Sigmoid colon (tissue), 7 donors: ENCODE data around the gene SLC13A1. TPM values are rescaled to one million over a fixed set of nuclear protein-coding genes. Genes with fewer than 3 reads are reported as not detected.

ENCODE experiments used
- DNase-seq: peaks from one replicate; pipeline ENCODE4 v3.0.0-alpha.2; 2019
- H3K27ac ChIP-seq, 4 donors: fragments of 200-600 bp; sonication (generic); one replicate each; pipeline ENCODE4 v1.5.1; 2016 to 2019; ENCODE audit warnings: mild to moderate bottlenecking in 1 of 4
- H3K27me3 ChIP-seq, 3 donors: fragments of 200-600 bp; sonication (generic); one replicate each; pipeline ENCODE4 v1.5.1; 2019; ENCODE audit warnings: mild to moderate bottlenecking in 1 of 3
- H3K36me3 ChIP-seq, 4 donors: fragments of 200-600 bp; sonication (generic); one replicate each; pipeline ENCODE4 v1.5.1; 2016 to 2019
- H3K4me1 ChIP-seq, 4 donors: fragments of 200-600 bp; sonication (generic); one replicate each; pipeline ENCODE4 v1.5.1; 2017 to 2019
- H3K4me3 ChIP-seq, 4 donors: fragments of 200-600 bp; sonication (generic); one replicate each; pipeline ENCODE4 v1.5.1; 2017 to 2019; ENCODE audit warnings: mild to moderate bottlenecking in 2 of 4, moderate library complexity in 1 of 4
- H3K9me3 ChIP-seq, 4 donors: fragments of 200-600 bp in 3 of 4; sonication (generic) in 3 of 4; one replicate each; pipeline versions ENCODE4 v1.5.1 to v1.6.1; 2013 to 2019
- CTCF ChIP-seq, 4 experiments: fragments of 450-650 bp in 3 of 4; fragments of 200-600 bp in 1 of 4; IDR thresholded peaks; one replicate each; pipeline ENCODE4 v1.5.1; 2016 to 2019; ENCODE audit warnings: antibody characterized with exemption in 4 of 4, mild to moderate bottlenecking in 3 of 4, moderate library complexity in 2 of 4
- EP300 ChIP-seq, 4 donors: sonication (generic); formaldehyde crosslinking; IDR thresholded peaks; one replicate each; pipeline ENCODE4 v1.6.1; 2017; ENCODE audit warnings: antibody characterized with exemption in 4 of 4
- POLR2A ChIP-seq, 2 donors: fragments of 450-650 bp; IDR thresholded peaks; one replicate each; pipeline ENCODE4 v1.6.1; 2016; ENCODE audit warnings: antibody characterized with exemption in 2 of 2, mild to moderate bottlenecking in 2 of 2, moderate library complexity in 2 of 2
- POLR2AphosphoS5 ChIP-seq, 4 donors: sonication (generic); formaldehyde crosslinking; IDR thresholded peaks; one replicate each; pipeline ENCODE4 v1.6.1; 2017; ENCODE audit warnings: antibody characterized with exemption in 4 of 4
- WGBS, 2 donors: extraction: QIAGEN DNeasy Blood & Tissue Kit; methylation state at CpG; one replicate each; pipeline ENCODE4 v1.1.7; 2013; 5-methylcytosine and 5-hydroxymethylcytosine counted together
- intact Hi-C: fragments of 100-400 bp; cut with DNase I; formaldehyde crosslinking; loops from one replicate; pipeline ENCODE4 v1.15.1; 2023
- polyA plus RNA-seq, 3 donors: library from polyadenylated mRNA; stranded (reverse); fragments of 200-250 nt; gene quantifications; one replicate each; pipeline ENCODE4 v1.2.3, GENCODE V29; 2013
- total RNA-seq, 4 donors: library from RNA; depleted of rRNA; stranded (reverse); fragments of >200 nt; gene quantifications; one replicate each; pipeline ENCODE4 v1.1.0, GENCODE V29; 2016
- donor health status: healthy with polysubstance abuse.
- donor health status: Bipolar disorder and iron deficiency.
- donor health status: healthy.

Gene SLC13A1
- total and polyA plus RNA-seq, 7 donors = 0.06 to 0.23 TPM; not detected in 5

GRCh38 chr7:123190109-123190831, 9.5 kb downstream of the SLC13A1 start:
- no peak overlapping the region for H3K27ac ChIP-seq
- TF ChIP-seq CTCF (IDR thresholded peaks at IDR 0.05) (no peak), EP300 (IDR thresholded peaks at IDR 0.05) (no peak), POLR2AphosphoS5 (IDR thresholded peaks at IDR 0.05) (no peak), POLR2A (IDR thresholded peaks at IDR 0.05) (no peak)
- H3K27me3 ChIP-seq = no peaks in the 10 kb centered on the region
- H3K4me1 ChIP-seq = no peaks in the 10 kb centered on the region
- no peak for DNase-seq
- H3K4me3 ChIP-seq = no peak overlapping the region
- H3K36me3 ChIP-seq = no peaks in the 10 kb centered on the region
- 54 to 86% methylated on average over 2 of the region's 2 CpGs for WGBS, 2 donors
- intact Hi-C loops = no loop called here
- H3K9me3 ChIP-seq = peaks cover 0 to 5% (median 0%) of the 10 kb centered on the region in 4 donors

GRCh38 chr7:123185756-123186155, 14.0 kb downstream of the SLC13A1 start:
- WGBS, 2 donors = 55 to 57% methylated on average over 3 of the region's 3 CpGs
- DNase-seq = no peak
- Histone ChIP-seq H3K27ac (no peak overlapping the region), H3K9me3 (peaks cover 0 to 6% (median 0%) of the 10 kb centered on the region in 4 donors), H3K4me3 (no peak overlapping the region), H3K4me1 (no peaks in the 10 kb centered on the region), H3K36me3 (no peaks in the 10 kb centered on the region), H3K27me3 (no peaks in the 10 kb centered on the region)
- intact Hi-C loops = no loop called here
- TF ChIP-seq POLR2AphosphoS5 (IDR thresholded peaks at IDR 0.05) (no peak), POLR2A (IDR thresholded peaks at IDR 0.05) (no peak), CTCF (IDR thresholded peaks at IDR 0.05) (no peak), EP300 (IDR thresholded peaks at IDR 0.05) (no peak)

- no peaks in the 10 kb centered on the region for H3K36me3 ChIP-seq
- no peak overlapping the region for H3K4me3 ChIP-seq
- peaks cover 0 to 6% (median 0%) of the 10 kb centered on the region in 4 donors for H3K9me3 ChIP-seq
- TF ChIP-seq EP300 (IDR thresholded peaks at IDR 0.05) (no peak), CTCF (IDR thresholded peaks at IDR 0.05) (no peak), POLR2AphosphoS5 (IDR thresholded peaks at IDR 0.05) (no peak), POLR2A (IDR thresholded peaks at IDR 0.05) (no peak)
- H3K27me3 ChIP-seq = no peaks in the 10 kb centered on the region
- intact Hi-C loops = no loop called here
- no peak overlapping the region for H3K27ac ChIP-seq
- no peaks in the 10 kb centered on the region for H3K4me1 ChIP-seq
- DNase-seq = no peak
Observed at GRCh38 chr7:123184271-123184670, 15.5 kb downstream of the SLC13A1 start.

- TF ChIP-seq POLR2AphosphoS5 (IDR thresholded peaks at IDR 0.05) (no peak), CTCF (IDR thresholded peaks at IDR 0.05) (no peak), EP300 (IDR thresholded peaks at IDR 0.05) (no peak), POLR2A (IDR thresholded peaks at IDR 0.05) (no peak)
- no peak overlapping the region for H3K4me3 ChIP-seq
- WGBS, 2 donors = 93 to 96% methylated on average over 2 of the region's 2 CpGs
- intact Hi-C loops = no loop called here
- no peaks in the 10 kb centered on the region for H3K27me3 ChIP-seq
- H3K9me3 ChIP-seq = peaks cover 0 to 6% (median 0%) of the 10 kb centered on the region in 4 donors
- H3K4me1 ChIP-seq = no peaks in the 10 kb centered on the region
- H3K27ac ChIP-seq = no peak overlapping the region
- no peak for DNase-seq
- no peaks in the 10 kb centered on the region for H3K36me3 ChIP-seq
Observed at GRCh38 chr7:123183431-123183830, 16.3 kb downstream of the SLC13A1 start.

GRCh38 chr7:123177442-123177841, 22.3 kb downstream of the SLC13A1 start:
- Histone ChIP-seq H3K4me1 (no peaks in the 10 kb centered on the region), H3K27ac (no peak overlapping the region), H3K4me3 (no peak overlapping the region), H3K36me3 (no peaks in the 10 kb centered on the region), H3K9me3 (no peaks in the 10 kb centered on the region), H3K27me3 (no peaks in the 10 kb centered on the region)
- no peak for DNase-seq
- TF ChIP-seq POLR2A (IDR thresholded peaks at IDR 0.05) (no peak), POLR2AphosphoS5 (IDR thresholded peaks at IDR 0.05) (no peak), CTCF (IDR thresholded peaks at IDR 0.05) (no peak), EP300 (IDR thresholded peaks at IDR 0.05) (no peak)
- intact Hi-C loops = no loop called here
